Activated T-helper 17 cell treated with anti-CD3 and anti-CD28 coated beads, Interleukin-2, amount 50 U/mL, for 72 hours (primary cell): ENCODE measurements around the gene PITPNC1. TPM values are rescaled to one million over a fixed set of nuclear protein-coding genes. Genes with fewer than 3 reads are reported as not detected.
"Not testable (repeated sequence)": the region's sequence is repeated elsewhere in the genome, so short reads cannot be mapped to it uniquely, and the experiment has no call there.

ENCODE experiments used
- ATAC-seq: fragments of 150-1000 bp; cut with Tn5 transposase; replicated peaks from 2 replicates; pipeline ENCODE4 v1.10.0; 2021; ENCODE audit warnings: mild to moderate bottlenecking, moderate library complexity
- H3K27ac Mint-ChIP-seq: one replicate; pipeline ENCODE4 v1.8.0; 2022; ENCODE audit warnings: mixed read lengths
- H3K27me3 Mint-ChIP-seq: one replicate; pipeline ENCODE4 v1.8.0; 2022; ENCODE audit warnings: mixed read lengths
- H3K36me3 Mint-ChIP-seq: one replicate; pipeline ENCODE4 v1.8.0; 2022; ENCODE audit warnings: low read depth, mild to moderate bottlenecking, mixed read lengths
- H3K4me1 Mint-ChIP-seq: one replicate; pipeline ENCODE4 v1.8.0; 2022; ENCODE audit warnings: mixed read lengths
- H3K4me3 Mint-ChIP-seq: one replicate; pipeline ENCODE4 v1.8.0; 2022; ENCODE audit warnings: mild to moderate bottlenecking, mixed read lengths
- H3K9me3 Mint-ChIP-seq: one replicate; pipeline ENCODE4 v1.8.0; 2022; ENCODE audit warnings: mixed read lengths
- total RNA-seq, 2 donors: library from RNA; stranded (reverse); gene quantifications; one replicate each; pipeline ENCODE4 v1.2.3, GENCODE V29; 2022

The PITPNC1 gene
- total RNA-seq, 2 donors from 2014 or later, result 43.0 to 45.4 TPM

GRCh38 chr17:67578679-67579405 is 201.8 kb downstream of the PITPNC1 start:
- H3K4me1 Mint-ChIP-seq, H3K4me3 Mint-ChIP-seq, H3K9me3 Mint-ChIP-seq, ATAC-seq, H3K27me3 Mint-ChIP-seq: not testable (repeated sequence)
- Mint-ChIP-seq H3K36me3 (peaks cover 33% of the 10 kb centered on the region), H3K27ac (peak overlapping the region; percentile 9)

- no peak for ATAC-seq
- Mint-ChIP-seq H3K27ac (no peak overlapping the region), H3K27me3 (no peaks in the 10 kb centered on the region), H3K4me3 (no peak overlapping the region), H3K4me1 (peaks cover 5% of the 10 kb centered on the region), H3K9me3 (no peaks in the 10 kb centered on the region), H3K36me3 (peaks cover 49% of the 10 kb centered on the region)
These were observed 205.6 kb downstream of the PITPNC1 start for GRCh38 chr17:67582673-67583081.

GRCh38 chr17:67585077-67585602 is 208.1 kb downstream of the PITPNC1 start:
- Mint-ChIP-seq H3K4me3 (no peak overlapping the region), H3K27ac (no peak overlapping the region), H3K27me3 (no peaks in the 10 kb centered on the region), H3K9me3 (no peaks in the 10 kb centered on the region), H3K4me1 (peaks cover 5% of the 10 kb centered on the region), H3K36me3 (peaks cover 34% of the 10 kb centered on the region)
- ATAC-seq, result no peak

- Mint-ChIP-seq H3K4me3 (no peak overlapping the region), H3K27me3 (no peaks in the 10 kb centered on the region), H3K27ac (no peak overlapping the region), H3K36me3 (peaks cover 27% of the 10 kb centered on the region), H3K4me1 (peaks cover 5% of the 10 kb centered on the region), H3K9me3 (no peaks in the 10 kb centered on the region)
- no peak for ATAC-seq
These were observed 211.2 kb downstream of the PITPNC1 start for GRCh38 chr17:67588326-67588725.

GRCh38 chr17:67594115-67594880 is 217.2 kb downstream of the PITPNC1 start:
- no peak overlapping the region for H3K4me3 Mint-ChIP-seq
- H3K4me1 Mint-ChIP-seq, result peaks cover 6% of the 10 kb centered on the region
- H3K27me3 Mint-ChIP-seq, result no peaks in the 10 kb centered on the region
- ATAC-seq, result no peak
- no peaks in the 10 kb centered on the region for H3K9me3 Mint-ChIP-seq
- H3K36me3 Mint-ChIP-seq, result peaks cover 17% of the 10 kb centered on the region
- no peak overlapping the region for H3K27ac Mint-ChIP-seq

- peaks cover 22% of the 10 kb centered on the region for H3K4me1 Mint-ChIP-seq
- H3K27me3 Mint-ChIP-seq, result no peaks in the 10 kb centered on the region
- no peak overlapping the region for H3K27ac Mint-ChIP-seq
- no peak for ATAC-seq
- H3K9me3 Mint-ChIP-seq, result no peaks in the 10 kb centered on the region
- no peak overlapping the region for H3K4me3 Mint-ChIP-seq
- H3K36me3 Mint-ChIP-seq, result peaks cover 4% of the 10 kb centered on the region
These were observed 223.3 kb downstream of the PITPNC1 start for GRCh38 chr17:67600408-67600807.

- Mint-ChIP-seq H3K4me3 (no peak overlapping the region), H3K9me3 (no peaks in the 10 kb centered on the region), H3K27ac (peak overlapping the region; percentile 73), H3K27me3 (no peaks in the 10 kb centered on the region), H3K36me3 (peaks cover 14% of the 10 kb centered on the region), H3K4me1 (peaks cover 22% of the 10 kb centered on the region)
- no peak for ATAC-seq
These were observed 224.8 kb downstream of the PITPNC1 start for GRCh38 chr17:67601897-67602296.

GRCh38 chr17:67602444-67602843 is 225.4 kb downstream of the PITPNC1 start:
- Mint-ChIP-seq H3K27me3 (no peaks in the 10 kb centered on the region), H3K27ac (peak overlapping the region; percentile 73), H3K4me1 (peaks cover 21% of the 10 kb centered on the region), H3K9me3 (no peaks in the 10 kb centered on the region), H3K4me3 (no peak overlapping the region), H3K36me3 (peaks cover 20% of the 10 kb centered on the region)
- ATAC-seq, result no peak

- no peaks in the 10 kb centered on the region for H3K27me3 Mint-ChIP-seq
- H3K4me3 Mint-ChIP-seq, result no peak overlapping the region
- peaks cover 23% of the 10 kb centered on the region for H3K36me3 Mint-ChIP-seq
- H3K27ac Mint-ChIP-seq, result peak overlapping the region; percentile 73
- peaks cover 16% of the 10 kb centered on the region for H3K4me1 Mint-ChIP-seq
- no peaks in the 10 kb centered on the region for H3K9me3 Mint-ChIP-seq
- ATAC-seq, result peak; percentile 52
These were observed 225.9 kb downstream of the PITPNC1 start for GRCh38 chr17:67602974-67603373.

GRCh38 chr17:67605256-67605912 is 228.3 kb downstream of the PITPNC1 start:
- Mint-ChIP-seq H3K27ac (no peak overlapping the region), H3K4me1 (peaks cover 17% of the 10 kb centered on the region), H3K36me3 (peaks cover 34% of the 10 kb centered on the region), H3K4me3 (no peak overlapping the region), H3K27me3 (no peaks in the 10 kb centered on the region), H3K9me3 (no peaks in the 10 kb centered on the region)
- no peak for ATAC-seq

GRCh38 chr17:67606471-67606870 is 229.4 kb downstream of the PITPNC1 start:
- no peaks in the 10 kb centered on the region for H3K9me3 Mint-ChIP-seq
- peaks cover 34% of the 10 kb centered on the region for H3K36me3 Mint-ChIP-seq
- no peak for ATAC-seq
- peaks cover 12% of the 10 kb centered on the region for H3K4me1 Mint-ChIP-seq
- H3K27me3 Mint-ChIP-seq, result no peaks in the 10 kb centered on the region
- no peak overlapping the region for H3K27ac Mint-ChIP-seq
- no peak overlapping the region for H3K4me3 Mint-ChIP-seq

- Mint-ChIP-seq H3K4me1 (peaks cover 11% of the 10 kb centered on the region), H3K9me3 (no peaks in the 10 kb centered on the region), H3K4me3 (no peak overlapping the region), H3K27me3 (no peaks in the 10 kb centered on the region), H3K36me3 (peaks cover 34% of the 10 kb centered on the region), H3K27ac (no peak overlapping the region)
- no peak for ATAC-seq
These were observed 230.0 kb downstream of the PITPNC1 start for GRCh38 chr17:67606896-67607604.

GRCh38 chr17:67610061-67610460 is 233.0 kb downstream of the PITPNC1 start:
- H3K36me3 Mint-ChIP-seq, result peaks cover 34% of the 10 kb centered on the region
- no peak for ATAC-seq
- peaks cover 9% of the 10 kb centered on the region for H3K4me1 Mint-ChIP-seq
- H3K27ac Mint-ChIP-seq, result peak overlapping the region; percentile 39
- no peaks in the 10 kb centered on the region for H3K27me3 Mint-ChIP-seq
- no peaks in the 10 kb centered on the region for H3K9me3 Mint-ChIP-seq
- H3K4me3 Mint-ChIP-seq, result no peak overlapping the region

- no peaks in the 10 kb centered on the region for H3K9me3 Mint-ChIP-seq
- peaks cover 11% of the 10 kb centered on the region for H3K36me3 Mint-ChIP-seq
- no peaks in the 10 kb centered on the region for H3K27me3 Mint-ChIP-seq
- H3K4me3 Mint-ChIP-seq, result no peak overlapping the region
- ATAC-seq, result no peak
- no peak overlapping the region for H3K27ac Mint-ChIP-seq
- H3K4me1 Mint-ChIP-seq, result peaks cover 13% of the 10 kb centered on the region
These were observed 236.9 kb downstream of the PITPNC1 start for GRCh38 chr17:67613961-67614360.
